Upper lobe of left lung (tissue), 6 donors: ENCODE measurements around the gene FEZ2. TPM values are rescaled to one million over a fixed set of nuclear protein-coding genes. Genes with fewer than 3 reads are reported as not detected.

Source experiments
- ATAC-seq, 2 donors: fragments of 200-7000 bp; cut with Tn5 transposase; one replicate each; pipeline ENCODE4 v1.9.1; 2022; ENCODE audit warnings: mild to moderate bottlenecking in 2 of 2, moderate library complexity in 2 of 2; ENCODE audit not compliant: low FRiP score in 2 of 2
- DNase-seq, 2 donors: peaks; one replicate each; pipeline ENCODE4 v3.0.0-alpha.2; 2019 to 2020
- H3K27ac ChIP-seq, 4 donors: fragments of 200-600 bp; sonication (generic); one replicate each; pipeline ENCODE4 v1.5.1; 2016 to 2019
- H3K27me3 ChIP-seq, 4 donors: fragments of 200-600 bp; sonication (generic); one replicate each; pipeline ENCODE4 v1.5.1; 2017 to 2019
- H3K36me3 ChIP-seq, 4 donors: fragments of 200-600 bp; sonication (generic); one replicate each; pipeline ENCODE4 v1.5.1; 2016 to 2019
- H3K4me1 ChIP-seq, 4 donors: fragments of 200-600 bp; sonication (generic); one replicate each; pipeline ENCODE4 v1.5.1; 2018 to 2019
- H3K4me3 ChIP-seq, 4 donors: fragments of 200-600 bp; sonication (generic); one replicate each; pipeline ENCODE4 v1.5.1; 2017 to 2019; ENCODE audit warnings: mild to moderate bottlenecking in 2 of 4, moderate library complexity in 1 of 4
- H3K9me3 ChIP-seq, 4 donors: fragments of 200-600 bp; sonication (generic); one replicate each; pipeline ENCODE4 v1.5.1; 2018 to 2019
- EP300 ChIP-seq, 4 donors: sonication (generic); formaldehyde crosslinking; IDR thresholded peaks; one replicate each; pipeline ENCODE4 v1.5.1; 2017; ENCODE audit warnings: antibody characterized with exemption in 4 of 4, control low read depth in 2 of 4
- POLR2A ChIP-seq, 4 donors: fragments of 450-650 bp; IDR thresholded peaks; one replicate each; pipeline ENCODE4 v1.5.1; 2016 to 2017; ENCODE audit warnings: antibody characterized with exemption in 4 of 4, mild to moderate bottlenecking in 2 of 4
- POLR2AphosphoS5 ChIP-seq, 2 donors: sonication (generic); formaldehyde crosslinking; IDR thresholded peaks; one replicate each; pipeline ENCODE4 v1.5.1; 2017; ENCODE audit warnings: antibody characterized with exemption in 2 of 2
- WGBS, 2 donors: methylation state at CpG; one replicate each; pipeline ENCODE4 v1.1.5; 2017 to 2018; 5-methylcytosine and 5-hydroxymethylcytosine counted together
- total RNA-seq, 6 donors: library from RNA; depleted of rRNA in 4 of 6; stranded (reverse); fragments of >200 nt in 4 of 6; gene quantifications; one replicate each; pipeline versions ENCODE4 v1.1.0 to v1.2.1, GENCODE V29; 2016 to 2021
- TF ChIP-seq, protein P1 (sequence below), 6 experiments: fragments of 450-650 bp in 4 of 6; fragments of 200-600 bp in 2 of 6; sonication (generic) in 2 of 6; IDR thresholded peaks; one replicate each; pipeline ENCODE4 v1.5.1; 2016 to 2019; ENCODE audit warnings: antibody characterized with exemption in 6 of 6
- donor health status: DM: no; HTN: no; CAD: no; lungs with moderate emphysema.
- donor health status: DM: no; HTN: yes; CAD: no; lungs with severe emphysema.

The FEZ2 gene
- total RNA-seq, 6 donors from 2014 or later, result 38.2 to 81.1 (median 43.1) TPM

DNA sequence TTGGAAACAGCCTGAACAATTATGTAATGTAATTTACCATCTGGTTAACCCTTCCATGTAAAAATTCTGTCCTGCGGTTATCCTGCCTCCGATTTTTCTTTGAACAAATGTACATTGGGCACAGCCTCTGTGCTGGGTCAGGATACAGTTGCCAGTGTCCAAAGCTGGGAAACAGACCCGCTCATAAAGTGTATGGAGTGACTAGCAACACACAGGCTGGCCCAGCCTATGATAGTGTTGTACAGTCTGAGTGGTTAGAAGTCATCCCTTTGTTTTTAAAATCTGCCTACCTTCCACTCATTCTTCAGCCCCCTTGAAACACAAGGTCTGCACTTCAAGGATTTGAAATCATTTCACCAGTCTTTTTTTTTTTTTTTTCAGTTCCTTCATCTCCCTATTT is 50.1 kb downstream of the FEZ2 start:
- 90 to 95% methylated on average over 3 of the region's 3 CpGs for WGBS, 2 donors
- Histone ChIP-seq H3K36me3 (peaks cover 8 to 91% (median 11%) of the 10 kb centered on the region in 4 donors), H3K27me3 (no peaks in the 10 kb centered on the region), H3K9me3 (no peaks in the 10 kb centered on the region), H3K4me1 (peaks cover 0 to 8% (median 0%) of the 10 kb centered on the region in 4 donors), H3K4me3 (no peak overlapping the region), H3K27ac (no peak overlapping the region)
- ATAC-seq (no peak), DNase-seq (no peak)
- TF ChIP-seq POLR2AphosphoS5 (IDR thresholded peaks at IDR 0.05), result no peak
- no peak for TF ChIP-seq EP300 (IDR thresholded peaks at IDR 0.05)
- TF ChIP-seq POLR2A (IDR thresholded peaks at IDR 0.05), result no peak
- TF ChIP-seq, protein P1, sequence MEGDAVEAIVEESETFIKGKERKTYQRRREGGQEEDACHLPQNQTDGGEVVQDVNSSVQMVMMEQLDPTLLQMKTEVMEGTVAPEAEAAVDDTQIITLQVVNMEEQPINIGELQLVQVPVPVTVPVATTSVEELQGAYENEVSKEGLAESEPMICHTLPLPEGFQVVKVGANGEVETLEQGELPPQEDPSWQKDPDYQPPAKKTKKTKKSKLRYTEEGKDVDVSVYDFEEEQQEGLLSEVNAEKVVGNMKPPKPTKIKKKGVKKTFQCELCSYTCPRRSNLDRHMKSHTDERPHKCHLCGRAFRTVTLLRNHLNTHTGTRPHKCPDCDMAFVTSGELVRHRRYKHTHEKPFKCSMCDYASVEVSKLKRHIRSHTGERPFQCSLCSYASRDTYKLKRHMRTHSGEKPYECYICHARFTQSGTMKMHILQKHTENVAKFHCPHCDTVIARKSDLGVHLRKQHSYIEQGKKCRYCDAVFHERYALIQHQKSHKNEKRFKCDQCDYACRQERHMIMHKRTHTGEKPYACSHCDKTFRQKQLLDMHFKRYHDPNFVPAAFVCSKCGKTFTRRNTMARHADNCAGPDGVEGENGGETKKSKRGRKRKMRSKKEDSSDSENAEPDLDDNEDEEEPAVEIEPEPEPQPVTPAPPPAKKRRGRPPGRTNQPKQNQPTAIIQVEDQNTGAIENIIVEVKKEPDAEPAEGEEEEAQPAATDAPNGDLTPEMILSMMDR (IDR thresholded peaks at IDR 0.05), result no peak

DNA sequence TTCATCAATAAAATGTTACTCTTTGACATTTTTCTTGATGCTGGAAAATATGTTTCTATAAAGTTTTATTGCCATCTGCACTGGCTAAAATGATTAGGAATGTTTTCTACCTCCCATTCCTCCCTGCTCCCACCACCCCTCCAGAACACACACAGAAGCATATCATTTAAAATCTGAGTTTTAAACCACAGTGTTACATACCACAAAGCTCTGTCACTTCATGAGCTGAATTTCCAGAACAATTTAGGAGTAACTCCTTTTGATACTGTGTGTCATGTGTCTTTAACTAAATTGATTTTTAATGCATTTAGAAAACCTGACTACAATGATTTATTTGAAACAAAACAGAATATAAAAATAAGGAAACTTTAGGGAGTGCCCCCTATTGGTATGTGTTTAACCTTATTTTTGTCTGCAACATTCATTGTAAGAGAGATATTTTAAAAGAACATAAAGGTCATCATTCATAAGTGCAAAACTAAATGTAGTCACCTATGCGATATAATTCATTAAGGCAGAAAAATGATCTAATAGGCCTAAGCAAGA is 52.0 kb downstream of the FEZ2 start:
- WGBS, 2 donors, result 0 to 58% methylated on average over 1 of the region's 1 CpG

DNA sequence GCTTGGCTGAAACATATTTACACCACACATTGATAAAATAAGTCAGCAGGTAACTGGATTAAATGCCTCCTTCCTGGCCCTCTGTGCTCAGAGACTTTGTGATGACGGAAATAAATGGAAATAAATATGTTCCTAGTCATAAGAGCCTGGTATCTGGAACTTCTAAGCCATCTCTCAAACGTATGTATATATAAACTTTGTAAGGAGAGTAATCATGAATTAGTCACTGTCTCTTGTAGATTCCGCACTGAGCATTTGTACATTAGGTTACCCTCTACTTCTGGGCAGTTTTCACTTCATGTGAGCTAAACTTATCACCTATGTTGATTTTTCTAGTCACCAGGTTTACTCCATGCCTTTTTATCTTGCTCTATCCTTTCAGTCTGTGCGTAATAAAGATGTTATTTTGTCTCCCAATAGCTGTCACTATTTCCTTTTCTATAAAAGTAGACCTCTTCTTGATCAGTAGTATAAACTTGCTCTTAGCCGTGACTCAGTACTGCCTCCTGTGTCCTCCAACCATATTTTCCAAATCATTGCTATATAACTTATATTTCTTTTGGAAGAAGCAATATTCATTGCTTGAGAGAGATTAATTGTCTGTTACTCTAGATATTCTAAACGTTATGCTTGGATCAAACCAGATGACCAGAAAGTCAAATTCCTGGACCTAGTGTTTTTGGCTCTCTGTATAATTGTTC is 53.2 kb downstream of the FEZ2 start:
- WGBS, 2 donors, result 90 to 91% methylated on average over 6 of the region's 6 CpGs
- no peak for TF ChIP-seq POLR2A (IDR thresholded peaks at IDR 0.05)
- TF ChIP-seq, protein P1 (IDR thresholded peaks at IDR 0.05), result no peak
- no peak for TF ChIP-seq POLR2AphosphoS5 (IDR thresholded peaks at IDR 0.05)
- TF ChIP-seq EP300 (IDR thresholded peaks at IDR 0.05), result no peak
- peaks cover 0 to 78% (median 8%) of the 10 kb centered on the region in 4 donors for H3K36me3 ChIP-seq

More for the DNA sequence above, 52.0 kb downstream of the FEZ2 start:
- H3K4me1 ChIP-seq, result peaks cover 0 to 8% (median 3%) of the 10 kb centered on the region in 4 donors
- H3K9me3 ChIP-seq, result no peaks in the 10 kb centered on the region
- no peaks in the 10 kb centered on the region for H3K27me3 ChIP-seq
- H3K36me3 ChIP-seq, result peaks cover under 1 to 82% (median 8%) of the 10 kb centered on the region in 4 donors
- no peak overlapping the region for H3K4me3 ChIP-seq
- DNase-seq (no peak), ATAC-seq (no peak)
- H3K27ac ChIP-seq, result peak overlapping the region in 1 of 4 donors; percentile 35
- no peak for TF ChIP-seq POLR2A (IDR thresholded peaks at IDR 0.05)
- no peak for TF ChIP-seq EP300 (IDR thresholded peaks at IDR 0.05)

DNA sequence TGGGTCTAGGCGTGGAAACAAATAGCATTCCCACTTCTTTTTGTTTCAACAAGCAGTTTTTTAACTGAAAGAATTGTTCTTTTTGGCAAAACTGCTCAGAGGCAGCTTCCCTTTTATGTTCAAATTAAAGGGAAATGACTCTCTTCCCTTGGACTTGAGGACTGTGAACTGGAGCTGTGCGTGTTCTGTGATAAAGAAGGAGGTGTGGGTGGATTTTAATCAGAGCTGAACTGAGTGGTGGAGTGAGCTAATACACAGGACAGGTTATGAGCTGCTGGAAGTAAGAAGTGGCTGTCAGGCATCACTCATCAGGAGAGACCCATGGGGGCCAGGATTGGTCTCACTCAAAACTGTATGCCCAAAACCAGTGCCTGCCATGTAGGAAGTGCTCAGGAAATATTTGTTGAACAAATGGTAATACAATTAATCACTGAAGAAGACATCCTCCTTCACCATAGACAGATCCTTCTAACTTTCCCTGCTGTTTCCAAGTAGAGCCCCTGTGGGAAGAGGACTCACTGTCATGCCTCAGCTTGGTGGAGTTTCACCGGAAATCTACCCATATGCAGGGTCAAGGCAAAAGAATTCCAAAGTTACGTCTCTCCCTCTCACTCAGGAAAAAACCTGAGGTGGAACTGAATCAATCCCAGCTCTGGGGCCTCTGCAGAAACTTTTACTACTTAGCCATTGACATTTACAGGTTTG is 55.9 kb downstream of the FEZ2 start:
- WGBS, 2 donors, result 63 to 65% methylated on average over 4 of the region's 4 CpGs
- no peaks in the 10 kb centered on the region for H3K27me3 ChIP-seq
- H3K36me3 ChIP-seq, result peaks cover 0 to 73% (median 10%) of the 10 kb centered on the region in 4 donors
- H3K4me3 ChIP-seq, result no peak overlapping the region
- TF ChIP-seq EP300 (IDR thresholded peaks at IDR 0.05) (no peak), POLR2A (IDR thresholded peaks at IDR 0.05) (no peak), POLR2AphosphoS5 (IDR thresholded peaks at IDR 0.05) (no peak)
- TF ChIP-seq, protein P1 (IDR thresholded peaks at IDR 0.05), result no peak
- ATAC-seq (no peak), DNase-seq (no peak)
- peaks cover 0 to 6% (median 0%) of the 10 kb centered on the region in 4 donors for H3K4me1 ChIP-seq
- H3K27ac ChIP-seq, result peak overlapping the region in 1 of 4 donors; percentile 36
- H3K9me3 ChIP-seq, result no peaks in the 10 kb centered on the region

More for the DNA sequence above, 53.2 kb downstream of the FEZ2 start:
- Histone ChIP-seq H3K27me3 (no peaks in the 10 kb centered on the region), H3K9me3 (no peaks in the 10 kb centered on the region), H3K4me3 (no peak overlapping the region), H3K4me1 (peaks cover 0 to 6% (median 2%) of the 10 kb centered on the region in 4 donors), H3K27ac (no peak overlapping the region)
- ATAC-seq, result no peak
- no peak for DNase-seq
